ENCODE measurements around the gene NFE2L2.

DNA sequence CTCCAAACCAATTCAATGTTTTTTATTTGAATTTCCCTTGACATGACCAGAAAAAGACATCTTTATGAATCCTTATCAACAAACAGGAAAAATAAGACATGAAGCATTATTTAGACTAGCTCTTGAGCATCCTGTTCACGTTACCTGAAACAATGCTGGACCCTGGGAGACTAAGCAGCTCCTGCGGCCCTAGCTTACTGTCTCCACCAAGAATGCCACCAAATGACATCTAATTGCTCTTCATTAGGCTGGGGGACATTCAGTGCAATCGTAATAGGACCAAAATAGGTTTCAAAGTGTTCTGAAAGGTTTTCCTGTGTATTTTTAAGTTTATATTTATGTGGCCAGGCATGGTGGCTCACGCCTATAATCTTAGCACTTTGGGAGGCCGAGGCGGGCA is 25.5 kb downstream of the NFE2L2 start:
- TF ChIP-seq, protein P1, sequence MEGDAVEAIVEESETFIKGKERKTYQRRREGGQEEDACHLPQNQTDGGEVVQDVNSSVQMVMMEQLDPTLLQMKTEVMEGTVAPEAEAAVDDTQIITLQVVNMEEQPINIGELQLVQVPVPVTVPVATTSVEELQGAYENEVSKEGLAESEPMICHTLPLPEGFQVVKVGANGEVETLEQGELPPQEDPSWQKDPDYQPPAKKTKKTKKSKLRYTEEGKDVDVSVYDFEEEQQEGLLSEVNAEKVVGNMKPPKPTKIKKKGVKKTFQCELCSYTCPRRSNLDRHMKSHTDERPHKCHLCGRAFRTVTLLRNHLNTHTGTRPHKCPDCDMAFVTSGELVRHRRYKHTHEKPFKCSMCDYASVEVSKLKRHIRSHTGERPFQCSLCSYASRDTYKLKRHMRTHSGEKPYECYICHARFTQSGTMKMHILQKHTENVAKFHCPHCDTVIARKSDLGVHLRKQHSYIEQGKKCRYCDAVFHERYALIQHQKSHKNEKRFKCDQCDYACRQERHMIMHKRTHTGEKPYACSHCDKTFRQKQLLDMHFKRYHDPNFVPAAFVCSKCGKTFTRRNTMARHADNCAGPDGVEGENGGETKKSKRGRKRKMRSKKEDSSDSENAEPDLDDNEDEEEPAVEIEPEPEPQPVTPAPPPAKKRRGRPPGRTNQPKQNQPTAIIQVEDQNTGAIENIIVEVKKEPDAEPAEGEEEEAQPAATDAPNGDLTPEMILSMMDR (conservative IDR thresholded peaks at IDR 0.05; ENCODE audit: low read length), result no peak
- TF ChIP-seq EZH2phosphoT487 (IDR thresholded peaks at IDR 0.05; ENCODE audit: borderline replicate concordance), result no peak

Measured in Loucy (cell line).